Thymus (tissue), 11 donors: ENCODE data around the gene FOXK1. TPM values are rescaled to one million over a fixed set of nuclear protein-coding genes. Genes with fewer than 3 reads are reported as not detected.

Source experiments
- DNase-seq, 9 donors: peaks; one replicate each; pipeline ENCODE4 v3.0.0-alpha.2; 2013; ENCODE audit warnings: low spot score in 9 of 9, low read depth in 6 of 9, missing footprints in 1 of 9
- H3K27ac ChIP-seq, 2 donors: one replicate each; pipeline ENCODE4 v1.5.1; 2013; ENCODE audit warnings: control low read depth in 1 of 2, low read depth in 1 of 2, low read length in 1 of 2, mild to moderate bottlenecking in 1 of 2, moderate library complexity in 1 of 2
- H3K27me3 ChIP-seq, 2 donors: one replicate each; pipeline ENCODE4 v1.5.1; 2013; ENCODE audit warnings: low read length in 1 of 2; ENCODE audit not compliant: control insufficient read depth in 2 of 2, insufficient read depth in 1 of 2
- H3K36me3 ChIP-seq, 2 donors: one replicate each; pipeline ENCODE4 v1.5.1; 2013; ENCODE audit warnings: low read length in 1 of 2, mild to moderate bottlenecking in 1 of 2, moderate library complexity in 1 of 2; ENCODE audit not compliant: control insufficient read depth in 2 of 2, insufficient read depth in 2 of 2
- H3K4me1 ChIP-seq, 2 donors: one replicate each; pipeline ENCODE4 v1.5.1; 2013; ENCODE audit warnings: low read length in 2 of 2; ENCODE audit not compliant: control insufficient read depth in 2 of 2, insufficient read depth in 2 of 2
- H3K4me3 ChIP-seq, 2 donors: one replicate each; pipeline ENCODE4 v1.5.1; 2013; ENCODE audit warnings: low read length in 2 of 2, control low read depth in 1 of 2, mild to moderate bottlenecking in 1 of 2
- H3K9me3 ChIP-seq, 2 donors: one replicate each; pipeline ENCODE4 v1.5.1; 2013; ENCODE audit warnings: low read length in 1 of 2, mild to moderate bottlenecking in 1 of 2; ENCODE audit not compliant: control insufficient read depth in 2 of 2, insufficient read depth in 1 of 2
- WGBS: extraction: QIAGEN DNeasy Blood & Tissue Kit; methylation state at CpG from one replicate; pipeline ENCODE4 v1.1.7; 2013; 5-methylcytosine and 5-hydroxymethylcytosine counted together
- polyA plus RNA-seq: library from polyadenylated mRNA; stranded (reverse); fragments of 200-250 nt; gene quantifications from one replicate; pipeline ENCODE4 v1.2.3, GENCODE V29; 2013
- total RNA-seq: library from RNA; stranded (reverse); fragments of 120-200 nt; gene quantifications from one replicate; pipeline ENCODE4 v1.2.4, GENCODE V29; 2013
- donor health status: healthy.

FOXK1 gene
- total and polyA plus RNA-seq, 2 donors: 6.4 to 7.6 TPM

DNA sequence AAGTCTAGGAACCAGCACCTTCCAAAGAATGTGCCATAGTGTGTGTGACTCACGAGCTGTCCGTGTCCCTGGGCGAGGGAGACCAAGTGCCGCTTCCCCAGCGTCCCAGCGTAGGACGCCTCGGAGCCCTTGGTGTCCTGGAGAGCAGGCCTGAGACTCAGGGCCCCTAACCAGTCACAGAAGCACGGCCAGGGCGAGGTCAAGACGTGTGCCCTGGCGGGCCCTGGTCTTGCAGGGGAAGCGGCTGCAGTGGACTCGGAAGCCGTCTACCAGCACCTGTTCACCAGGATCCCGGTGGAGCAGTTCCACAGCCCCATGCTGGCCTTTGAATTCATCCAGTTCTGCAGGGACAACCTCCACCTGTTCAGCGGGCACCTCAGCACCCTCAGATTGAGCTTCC, 103.9 kb downstream of the FOXK1 start:
- no peaks in the 10 kb centered on the region for H3K9me3 ChIP-seq
- 95% methylated on average over 17 of the region's 17 CpGs for WGBS
- no peaks in the 10 kb centered on the region for H3K27me3 ChIP-seq
- no peak overlapping the region for H3K27ac ChIP-seq
- peaks cover 74 to 100% of the 10 kb centered on the region in 2 donors for H3K36me3 ChIP-seq
- DNase-seq: no peak
- H3K4me1 ChIP-seq: no peaks in the 10 kb centered on the region
- H3K4me3 ChIP-seq: no peak overlapping the region

DNA sequence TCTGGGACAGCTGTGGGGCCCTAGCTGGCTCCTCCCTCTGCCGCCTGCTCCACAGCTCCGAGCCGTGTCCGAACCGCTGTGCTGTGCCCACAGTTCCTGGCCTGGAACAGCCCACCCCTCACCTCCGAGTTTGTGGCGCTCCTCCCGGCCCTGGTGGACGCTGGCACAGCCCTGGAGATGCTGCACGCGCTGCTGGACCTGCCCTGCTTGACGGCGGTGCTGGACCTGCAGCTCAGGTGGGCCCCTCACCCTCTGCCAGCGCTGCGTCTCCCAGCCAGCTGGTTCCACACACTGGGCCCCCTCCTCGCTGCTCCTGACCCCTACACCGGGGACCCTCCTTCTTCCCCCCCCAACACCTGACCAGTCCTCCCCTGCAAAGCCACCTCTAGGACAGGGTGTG, 105.4 kb downstream of the FOXK1 start:
- Histone ChIP-seq H3K27me3 (no peaks in the 10 kb centered on the region), H3K9me3 (no peaks in the 10 kb centered on the region), H3K27ac (no peak overlapping the region), H3K4me3 (no peak overlapping the region), H3K36me3 (peaks cover 69 to 98% of the 10 kb centered on the region in 2 donors), H3K4me1 (peaks cover 5 to 6% of the 10 kb centered on the region in 2 donors)
- no peak for DNase-seq
- WGBS: 98% methylated on average over 17 of the region's 17 CpGs

DNA sequence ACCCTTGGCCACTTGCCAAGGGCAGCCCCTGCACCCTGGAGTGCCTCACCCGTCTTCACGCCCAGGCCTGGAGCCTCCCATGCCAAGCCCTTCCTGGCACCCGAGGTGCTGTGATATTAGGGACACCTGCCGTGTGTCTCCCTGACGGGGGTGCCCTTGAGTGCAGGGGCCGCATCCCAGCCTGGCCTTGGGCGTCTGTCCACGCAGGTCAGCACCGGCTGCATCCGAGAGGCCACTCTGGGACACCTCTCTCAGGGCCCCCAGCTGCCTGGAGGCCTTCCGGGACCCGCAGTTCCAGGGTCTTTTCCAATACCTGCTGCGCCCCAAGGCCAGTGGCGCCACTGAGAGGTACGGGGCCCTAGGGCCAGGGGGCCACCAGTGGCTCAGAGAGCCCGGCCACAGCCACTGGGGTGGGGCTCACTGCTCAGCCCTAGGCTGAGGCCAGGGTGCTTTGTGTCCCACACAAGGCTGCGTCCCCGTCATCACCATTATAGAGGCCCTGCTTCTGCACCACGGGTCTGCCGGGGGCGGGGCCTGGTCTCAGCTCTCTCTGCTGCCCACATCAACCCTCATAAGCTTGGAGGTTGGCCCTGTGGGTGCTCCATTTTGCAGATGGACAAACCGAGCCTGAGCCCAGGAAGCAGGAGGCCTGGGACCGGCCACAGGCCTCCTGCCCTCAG, 106.0 kb downstream of the FOXK1 start:
- peaks cover 64 to 94% of the 10 kb centered on the region in 2 donors for H3K36me3 ChIP-seq
- whole genome bisulfite sequencing: 97% methylated on average over 23 of the region's 23 CpGs
- no peaks in the 10 kb centered on the region for H3K9me3 ChIP-seq
- H3K4me1 ChIP-seq: peaks cover 6 to 11% of the 10 kb centered on the region in 2 donors
- no peak overlapping the region for H3K27ac ChIP-seq
- no peak for DNase-seq
- H3K27me3 ChIP-seq: no peaks in the 10 kb centered on the region
- H3K4me3 ChIP-seq: no peak overlapping the region

DNA sequence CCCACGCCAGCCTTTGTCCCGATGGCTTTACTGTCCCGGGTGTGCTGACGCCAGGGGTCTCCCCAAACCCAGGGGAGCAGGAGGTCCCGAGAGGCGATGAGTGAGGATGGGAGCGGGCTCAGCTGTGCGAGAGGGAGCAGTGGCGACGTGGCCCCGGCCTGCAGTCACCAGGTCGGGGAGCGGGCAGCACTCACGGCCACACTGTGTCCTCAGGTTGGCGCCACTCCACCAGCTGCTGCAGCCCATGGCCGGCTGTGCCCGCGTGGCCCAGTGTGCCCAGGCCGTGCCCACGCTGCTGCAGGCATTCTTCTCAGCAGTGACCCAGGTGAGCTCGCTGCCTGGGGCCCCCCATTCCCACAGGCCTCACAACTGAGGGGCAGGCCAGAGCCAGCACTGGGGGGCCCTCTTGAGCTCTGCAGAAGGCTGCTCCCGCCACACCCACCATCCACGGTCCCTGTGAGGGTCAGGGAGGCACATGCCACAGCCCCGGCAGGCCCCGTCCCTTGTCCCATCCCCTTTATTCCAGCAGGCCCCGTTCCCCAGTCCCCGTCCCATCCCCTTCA, 106.6 kb downstream of the FOXK1 start:
- Histone ChIP-seq H3K27me3 (no peaks in the 10 kb centered on the region), H3K27ac (no peak overlapping the region), H3K4me1 (peaks cover 6 to 11% of the 10 kb centered on the region in 2 donors), H3K36me3 (peaks cover 59 to 88% of the 10 kb centered on the region in 2 donors), H3K9me3 (no peaks in the 10 kb centered on the region), H3K4me3 (no peak overlapping the region)
- no peak for DNase-seq
- WGBS: 98% methylated on average over 27 of the region's 27 CpGs

DNA sequence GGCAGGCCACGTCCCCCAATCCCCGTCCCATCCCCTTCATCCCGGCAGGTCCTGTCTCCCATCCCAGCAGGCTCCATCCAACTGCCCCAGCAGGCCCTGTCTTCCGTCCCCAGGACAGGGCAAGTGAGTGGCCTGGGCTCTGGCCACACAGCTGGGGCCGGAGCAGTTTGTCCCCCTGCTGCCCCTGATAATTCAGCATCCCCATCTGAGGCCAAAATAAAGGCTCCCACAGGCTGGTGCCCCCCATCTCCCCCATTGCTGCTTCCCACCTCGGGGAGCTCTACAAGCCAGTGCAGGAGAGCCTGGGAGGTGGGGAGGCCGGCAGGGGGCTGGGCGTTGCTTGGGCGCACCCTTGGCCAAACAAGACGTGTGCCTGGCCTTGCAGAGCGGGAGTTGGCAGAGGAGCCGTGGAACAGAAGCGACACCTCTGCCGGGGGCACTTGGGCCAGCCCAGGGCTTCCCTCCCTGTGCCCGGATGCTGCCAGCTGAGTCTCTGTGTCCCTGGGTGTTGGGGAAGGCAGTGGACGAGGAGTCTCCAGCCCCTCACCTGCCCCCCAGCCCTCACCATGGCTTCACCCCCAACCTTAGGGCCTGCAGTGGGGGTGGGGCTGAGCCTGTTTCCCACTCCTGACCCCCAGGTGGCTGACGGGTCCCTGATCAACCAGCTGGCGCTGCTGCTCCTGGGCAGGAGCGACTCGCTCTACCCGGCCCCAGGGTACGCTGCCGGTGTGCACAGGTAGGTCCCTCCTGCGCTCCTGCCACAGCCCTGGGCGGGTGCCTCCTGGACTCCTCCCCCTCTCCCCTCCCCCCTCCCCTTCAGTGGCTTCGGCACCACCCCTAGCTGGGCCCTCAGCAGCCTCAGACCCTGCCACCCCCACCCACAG, 107.3 kb downstream of the FOXK1 start:
- Histone ChIP-seq H3K27me3 (no peaks in the 10 kb centered on the region), H3K27ac (no peak overlapping the region), H3K36me3 (peaks cover 57 to 81% of the 10 kb centered on the region in 2 donors), H3K4me3 (no peak overlapping the region), H3K9me3 (no peaks in the 10 kb centered on the region), H3K4me1 (peaks cover 6 to 11% of the 10 kb centered on the region in 2 donors)
- DNase-seq: no peak
- WGBS: 97% methylated on average over 26 of the region's 26 CpGs

DNA sequence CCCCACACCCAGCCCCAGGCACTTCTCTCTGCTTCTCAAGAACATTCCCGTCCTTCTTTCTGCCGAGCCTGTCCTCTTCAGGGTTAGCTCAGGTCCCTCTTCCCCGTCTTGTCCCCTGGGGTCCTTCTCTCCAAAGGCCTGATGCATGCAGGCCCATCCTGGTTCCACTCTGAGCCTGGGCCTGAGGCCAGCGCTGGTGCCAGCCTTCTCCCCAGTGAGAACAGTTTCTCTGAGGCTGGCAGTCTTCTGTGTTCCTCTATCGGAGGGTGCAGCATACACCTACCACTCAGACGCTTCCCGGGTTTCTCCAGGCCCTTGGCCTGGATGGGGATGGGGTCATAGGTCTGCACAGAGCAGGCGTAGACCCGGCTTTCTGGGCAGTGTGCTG, 108.0 kb downstream of the FOXK1 start:
- H3K4me1 ChIP-seq: peaks cover 6 to 11% of the 10 kb centered on the region in 2 donors
- DNase-seq: no peak
- peaks cover 53 to 74% of the 10 kb centered on the region in 2 donors for H3K36me3 ChIP-seq
- H3K27ac ChIP-seq: no peak overlapping the region
- H3K4me3 ChIP-seq: no peak overlapping the region
- H3K9me3 ChIP-seq: no peaks in the 10 kb centered on the region
- H3K27me3 ChIP-seq: no peaks in the 10 kb centered on the region
- WGBS: 96% methylated on average over 9 of the region's 9 CpGs

DNA sequence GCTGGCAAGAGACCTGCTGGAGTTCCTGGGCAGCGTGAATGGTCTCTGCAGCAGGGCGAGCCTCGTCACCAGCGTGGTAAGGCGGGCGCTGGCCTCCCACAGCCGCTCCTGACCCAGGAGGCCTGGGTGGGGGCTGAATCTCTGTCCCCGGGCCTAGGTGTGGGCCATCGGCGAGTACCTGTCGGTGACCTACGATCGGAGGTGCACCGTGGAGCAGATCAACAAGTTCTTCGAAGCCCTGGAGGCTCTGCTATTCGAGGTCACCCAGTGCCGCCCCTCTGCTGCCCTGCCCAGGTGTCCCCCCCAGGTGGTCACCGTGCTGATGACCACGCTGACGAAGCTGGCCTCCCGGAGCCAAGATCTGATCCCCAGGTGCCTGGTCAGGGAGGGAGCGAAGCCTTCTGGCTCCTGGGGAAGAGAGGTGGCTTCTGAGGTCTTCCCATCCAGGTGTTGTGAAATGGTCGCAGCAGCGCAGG, 108.5 kb downstream of the FOXK1 start:
- Histone ChIP-seq H3K4me3 (no peak overlapping the region), H3K36me3 (peaks cover 48 to 70% of the 10 kb centered on the region in 2 donors), H3K27ac (no peak overlapping the region), H3K9me3 (no peaks in the 10 kb centered on the region), H3K4me1 (peaks cover 6 to 11% of the 10 kb centered on the region in 2 donors), H3K27me3 (no peaks in the 10 kb centered on the region)
- 98% methylated on average over 24 of the region's 24 CpGs for WGBS
- DNase-seq: no peak

DNA sequence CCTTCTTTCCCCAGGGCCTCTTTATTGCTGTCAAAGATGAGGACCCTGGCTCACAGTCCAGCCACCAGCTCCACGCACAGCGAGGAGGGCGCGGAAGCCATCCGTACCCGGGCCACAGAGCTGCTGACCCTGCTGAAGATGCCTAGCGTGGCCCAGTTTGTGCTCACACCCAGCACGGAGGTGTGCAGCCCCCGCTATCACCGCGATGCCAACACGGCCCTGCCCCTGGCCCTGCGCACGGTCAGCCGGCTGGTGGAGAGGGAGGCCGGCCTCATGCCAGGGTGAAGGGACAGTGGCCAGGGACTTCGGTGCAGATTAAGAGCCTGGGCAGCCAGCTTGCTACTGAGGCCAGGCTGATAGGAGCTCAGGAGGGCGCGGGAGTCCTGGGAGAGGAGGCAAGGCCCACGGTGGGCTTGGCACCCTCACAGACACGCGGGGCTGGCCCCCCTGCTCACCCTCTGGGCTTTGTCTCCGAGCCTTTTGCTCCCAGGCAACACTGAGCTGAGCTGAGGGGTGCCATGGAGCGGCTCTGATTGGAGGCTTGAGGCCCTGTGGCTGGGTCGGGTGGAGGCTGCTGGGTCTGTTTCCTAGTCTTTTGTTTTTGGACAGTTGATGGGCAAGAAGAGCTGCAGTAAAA, 109.1 kb downstream of the FOXK1 start:
- WGBS: 98% methylated on average over 25 of the region's 25 CpGs
- Histone ChIP-seq H3K27ac (no peak overlapping the region), H3K9me3 (no peaks in the 10 kb centered on the region), H3K4me1 (peaks cover 6 to 11% of the 10 kb centered on the region in 2 donors), H3K27me3 (no peaks in the 10 kb centered on the region), H3K36me3 (peaks cover 41 to 63% of the 10 kb centered on the region in 2 donors), H3K4me3 (no peak overlapping the region)
- no peak for DNase-seq
